OCI-LY1 (cell line): ENCODE data around the gene CYFIP1.

Experiments used
- H2AFZ ChIP-seq: fragments of 200-600 bp; sonication (generic), shearing (Covaris generic); 2 replicates; pipeline ENCODE4 v1.6.0; 2014; ENCODE audit warnings: antibody characterized with exemption, mild to moderate bottlenecking, low read length
- H3F3A ChIP-seq: fragments of 200-600 bp; sonication (generic), shearing (Covaris generic); 2 replicates; pipeline ENCODE4 v1.6.0; 2014; ENCODE audit warnings: mild to moderate bottlenecking, antibody characterized with exemption, low read length, moderate library complexity; ENCODE audit not compliant: insufficient read depth
- H3K27ac ChIP-seq: fragments of 200-600 bp; sonication (generic); 2 replicates; pipeline ENCODE4 v1.5.1; 2014; ENCODE audit warnings: low read length, mixed run types, mild to moderate bottlenecking, low read depth; ENCODE audit not compliant: poor library complexity, severe bottlenecking
- H3K27me3 ChIP-seq: fragments of 200-600 bp; sonication (generic); 2 replicates; pipeline ENCODE4 v1.6.0; 2014; ENCODE audit warnings: antibody characterized with exemption, mild to moderate bottlenecking, low read length, moderate library complexity; ENCODE audit not compliant: insufficient read depth
- H3K36me3 ChIP-seq: fragments of 200-600 bp; sonication (generic); 2 replicates; pipeline ENCODE4 v1.6.1; 2014; ENCODE audit warnings: mild to moderate bottlenecking, antibody characterized with exemption, low read length, moderate library complexity, mixed read lengths; ENCODE audit not compliant: insufficient read depth
- H3K4me1 ChIP-seq: fragments of 200-600 bp; sonication (generic); 2 replicates; pipeline ENCODE4 v1.5.1; 2014; ENCODE audit warnings: mild to moderate bottlenecking, low read length, moderate library complexity; ENCODE audit not compliant: insufficient read depth, severe bottlenecking
- H3K4me2 ChIP-seq: fragments of 200-600 bp; sonication (generic), shearing (Covaris generic); 2 replicates; pipeline ENCODE4 v1.6.1; 2014; ENCODE audit warnings: low read length
- H3K4me3 ChIP-seq: fragments of 200-600 bp; sonication (generic); 2 replicates; pipeline ENCODE4 v1.5.1; 2014; ENCODE audit warnings: low read length, low read depth, mild to moderate bottlenecking, mixed read lengths; ENCODE audit not compliant: poor library complexity, severe bottlenecking
- H3K79me2 ChIP-seq: fragments of 200-600 bp; shearing (Covaris generic); 2 replicates; pipeline ENCODE4 v1.6.1; 2016; ENCODE audit warnings: mixed run types, low read length, mixed read lengths; ENCODE audit not compliant: insufficient read depth
- H3K9ac ChIP-seq: fragments of 200-600 bp; sonication (generic), shearing (Covaris generic); 2 replicates; pipeline ENCODE4 v1.6.1; 2014; ENCODE audit warnings: mild to moderate bottlenecking, low read length, mixed read lengths
- H3K9me2 ChIP-seq: fragments of 200-600 bp; sonication (generic), shearing (Covaris generic); 2 replicates; pipeline ENCODE4 v1.6.1; 2014; ENCODE audit warnings: low read depth, mild to moderate bottlenecking, low read length, mixed read lengths
- H3K9me3 ChIP-seq: fragments of 200-600 bp; shearing (Covaris generic); 2 replicates; pipeline ENCODE4 v1.6.1; 2014; ENCODE audit warnings: low read length, mixed read lengths
- H4K20me1 ChIP-seq: fragments of 200-600 bp; sonication (generic), shearing (Covaris generic); 2 replicates; pipeline ENCODE4 v1.6.0; 2016; ENCODE audit warnings: mild to moderate bottlenecking, low read length; ENCODE audit not compliant: insufficient read depth
- CTCF ChIP-seq: fragments of 200-600 bp; sonication (generic), shearing (Covaris generic); IDR thresholded peaks from 2 replicates; pipeline ENCODE4 v1.5.1; 2017; ENCODE audit warnings: mild to moderate bottlenecking, antibody characterized with exemption, low read length, moderate library complexity, mixed read lengths
- EZH2 ChIP-seq: fragments of 200-600 bp; sonication (generic), shearing (Covaris generic); IDR thresholded peaks from 2 replicates; pipeline ENCODE4 v1.8.0; 2017; ENCODE audit warnings: borderline replicate concordance, mixed run types, mild to moderate bottlenecking, antibody characterized with exemption, low read length, moderate library complexity, mixed read lengths

CYFIP1 gene

DNA sequence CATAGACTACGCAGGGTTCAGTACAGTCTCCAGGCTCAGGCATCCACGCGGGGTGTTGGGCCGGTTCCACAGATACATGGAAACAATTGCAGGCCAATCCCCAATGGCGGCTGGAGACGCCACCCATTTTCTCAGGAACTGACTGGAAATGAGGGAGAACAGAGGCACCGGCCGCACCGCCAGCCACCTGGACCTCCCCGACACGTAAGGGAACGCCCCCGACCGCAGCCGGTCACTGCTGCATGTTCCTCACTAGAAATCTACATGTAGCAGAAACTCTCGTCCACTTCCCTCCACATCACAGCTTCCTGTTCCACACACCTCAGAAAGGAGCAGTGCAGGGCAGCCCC lies 29.2 kb downstream of the CYFIP1 start:
- Histone ChIP-seq H4K20me1 (no peaks in the 10 kb centered on the region), H3K79me2 (no peaks in the 10 kb centered on the region), H3K4me2 (no peak overlapping the region), H3K9ac (no peak overlapping the region), H3F3A (no peaks in the 10 kb centered on the region), H2AFZ (no peak overlapping the region), H3K9me2 (no peaks in the 10 kb centered on the region), H3K4me3 (no peak overlapping the region), H3K9me3 (no peaks in the 10 kb centered on the region), H3K4me1 (peaks cover 4% of the 10 kb centered on the region), H3K27ac (no peak overlapping the region), H3K36me3 (no peaks in the 10 kb centered on the region), H3K27me3 (peaks cover 7% of the 10 kb centered on the region; the same call in 1 of the 2 replicates)
- TF ChIP-seq CTCF (no peak), EZH2 (no peak)

GRCh38 chr15:22950256-22950990 lies 29.7 kb downstream of the CYFIP1 start:
- Histone ChIP-seq H3K9me3 (no peaks in the 10 kb centered on the region), H3K36me3 (no peaks in the 10 kb centered on the region), H3K79me2 (no peaks in the 10 kb centered on the region), H3F3A (no peaks in the 10 kb centered on the region), H3K4me3 (no peak overlapping the region), H3K27me3 (peaks cover 7% of the 10 kb centered on the region; the same call in 1 of the 2 replicates), H3K27ac (no peak overlapping the region), H4K20me1 (no peaks in the 10 kb centered on the region), H3K4me1 (peaks cover 4% of the 10 kb centered on the region), H3K4me2 (no peak overlapping the region), H3K9ac (no peak overlapping the region), H3K9me2 (no peaks in the 10 kb centered on the region), H2AFZ (no peak overlapping the region)
- TF ChIP-seq CTCF: no peak
- no peak for TF ChIP-seq EZH2

GRCh38 chr15:22949074-22949547 lies 31.1 kb downstream of the CYFIP1 start:
- Histone ChIP-seq H3K79me2 (no peaks in the 10 kb centered on the region), H3K4me1 (peaks cover 4% of the 10 kb centered on the region), H3K4me2 (0 out of 2 replicates have a peak overlapping the region, but pooled peaks have one; percentile 11), H3K4me3 (no peak overlapping the region), H3K27me3 (peaks cover 3% of the 10 kb centered on the region; the same call in 1 of the 2 replicates), H3K36me3 (no peaks in the 10 kb centered on the region), H3K9ac (no peak overlapping the region), H4K20me1 (no peaks in the 10 kb centered on the region), H3K9me3 (no peaks in the 10 kb centered on the region), H3F3A (no peaks in the 10 kb centered on the region), H2AFZ (no peak overlapping the region), H3K27ac (no peak overlapping the region), H3K9me2 (no peaks in the 10 kb centered on the region)
- TF ChIP-seq EZH2 (no peak), CTCF (no peak)
